ENCODE measurements around the gene AP1G1. TPM values are rescaled to one million over a fixed set of nuclear protein-coding genes. Genes with fewer than 3 reads are reported as not detected.
"Not testable (repeated sequence)": the region's sequence is repeated elsewhere in the genome, so short reads cannot be mapped to it uniquely, and the experiment has no call there.

The AP1G1 gene
- total RNA-seq, 1 donor from 2014 or later: 121 TPM

- Mint-ChIP-seq H3K4me1 (ENCODE audit: low read depth, unreplicated experiment) (no peaks in the 10 kb centered on the region), H3K9me3 (ENCODE audit: unreplicated experiment) (peaks cover 6% of the 10 kb centered on the region), H3K27ac (ENCODE audit: unreplicated experiment) (no peak overlapping the region), H3K4me3 (ENCODE audit: unreplicated experiment) (no peak overlapping the region), H3K36me3 (ENCODE audit: low read depth, unreplicated experiment) (peaks cover 12% of the 10 kb centered on the region), H3K27me3 (ENCODE audit: low read depth, unreplicated experiment) (no peaks in the 10 kb centered on the region)
- H3K4me3 ChIP-seq (ENCODE audit: insufficient read depth, low read depth, low read length): no peak overlapping the region
- H3K9ac ChIP-seq (ENCODE audit: low read length): no peak overlapping the region
- no peaks in the 10 kb centered on the region for H3K79me2 ChIP-seq (ENCODE audit: insufficient read depth, low read length)
- H3K36me3 ChIP-seq (ENCODE audit: insufficient read depth, low read length): no peaks in the 10 kb centered on the region
- H3K9me3 ChIP-seq (ENCODE audit: insufficient read depth, low read depth, low read length): no peaks in the 10 kb centered on the region
- no peak overlapping the region for H2AFZ ChIP-seq (ENCODE audit: low read depth, low read length)
- TF ChIP-seq CTCF (IDR thresholded peaks at IDR 0.05; ENCODE audit: insufficient read depth, low read depth, low read length): no peak
- no peak for TF ChIP-seq EZH2 (IDR thresholded peaks at IDR 0.05; ENCODE audit: insufficient read depth, low read length)
- no peak overlapping the region for H3K27ac ChIP-seq (ENCODE audit: low read depth, low read length)
- FAIRE-seq: no peak
- no peak for DNase-seq (ENCODE audit: low read depth)
- H4K20me1 ChIP-seq (ENCODE audit: insufficient read depth, low read length): no peaks in the 10 kb centered on the region
- no peaks in the 10 kb centered on the region for H3K27me3 ChIP-seq (ENCODE audit: insufficient read depth, low read length)
- H3K4me1 ChIP-seq (ENCODE audit: insufficient read depth, low read length): no peaks in the 10 kb centered on the region
- H3K4me2 ChIP-seq (ENCODE audit: low read length): no peak overlapping the region
Observed at GRCh38 chr16:71830359-71830758, 21.7 kb upstream of the AP1G1 start.

- no peak for TF ChIP-seq CTCF (IDR thresholded peaks at IDR 0.05; ENCODE audit: insufficient read depth, low read depth, low read length)
- TF ChIP-seq EZH2 (IDR thresholded peaks at IDR 0.05; ENCODE audit: insufficient read depth, low read length): no peak
- no peaks in the 10 kb centered on the region for H3K27me3 Mint-ChIP-seq (ENCODE audit: low read depth, unreplicated experiment)
- H3K9me3 Mint-ChIP-seq (ENCODE audit: unreplicated experiment): peaks cover 6% of the 10 kb centered on the region
- H3K4me3 Mint-ChIP-seq (ENCODE audit: unreplicated experiment): no peak overlapping the region
- Histone ChIP-seq H3K79me2 (ENCODE audit: insufficient read depth, low read length) (no peaks in the 10 kb centered on the region), H3K4me3 (ENCODE audit: insufficient read depth, low read depth, low read length) (no peak overlapping the region), H3K4me2 (ENCODE audit: low read length) (no peak overlapping the region), H3K9ac (ENCODE audit: low read length) (no peak overlapping the region), H3K9me3 (ENCODE audit: insufficient read depth, low read depth, low read length) (no peaks in the 10 kb centered on the region), H4K20me1 (ENCODE audit: insufficient read depth, low read length) (no peaks in the 10 kb centered on the region), H3K36me3 (ENCODE audit: insufficient read depth, low read length) (no peaks in the 10 kb centered on the region), H3K27ac (ENCODE audit: low read depth, low read length) (no peak overlapping the region), H3K27me3 (ENCODE audit: insufficient read depth, low read length) (no peaks in the 10 kb centered on the region), H3K4me1 (ENCODE audit: insufficient read depth, low read length) (no peaks in the 10 kb centered on the region), H2AFZ (ENCODE audit: low read depth, low read length) (no peak overlapping the region)
- no peaks in the 10 kb centered on the region for H3K4me1 Mint-ChIP-seq (ENCODE audit: low read depth, unreplicated experiment)
- FAIRE-seq: no peak
- H3K27ac Mint-ChIP-seq (ENCODE audit: unreplicated experiment): no peak overlapping the region
- no peak for DNase-seq (ENCODE audit: low read depth)
- H3K36me3 Mint-ChIP-seq (ENCODE audit: low read depth, unreplicated experiment): peaks cover 12% of the 10 kb centered on the region
Observed at GRCh38 chr16:71826533-71827017, 17.9 kb upstream of the AP1G1 start.

- H3K9me3 Mint-ChIP-seq (ENCODE audit: unreplicated experiment); H3K4me1 Mint-ChIP-seq (ENCODE audit: low read depth, unreplicated experiment); H3K79me2 ChIP-seq (ENCODE audit: insufficient read depth, low read length); H3K27me3 ChIP-seq (ENCODE audit: insufficient read depth, low read length); H3K9me3 ChIP-seq (ENCODE audit: insufficient read depth, low read depth, low read length); H3K27me3 Mint-ChIP-seq (ENCODE audit: low read depth, unreplicated experiment); H3K4me3 Mint-ChIP-seq (ENCODE audit: unreplicated experiment); H3K36me3 Mint-ChIP-seq (ENCODE audit: low read depth, unreplicated experiment); H3K4me1 ChIP-seq (ENCODE audit: insufficient read depth, low read length); H3K36me3 ChIP-seq (ENCODE audit: insufficient read depth, low read length); DNase-seq (ENCODE audit: low read depth); H4K20me1 ChIP-seq (ENCODE audit: insufficient read depth, low read length); H3K27ac Mint-ChIP-seq (ENCODE audit: unreplicated experiment); FAIRE-seq: not testable (repeated sequence)
- Histone ChIP-seq H3K27ac (ENCODE audit: low read depth, low read length) (peak overlapping the region; percentile 88), H3K9ac (ENCODE audit: low read length) (peak overlapping the region; percentile 74), H3K4me3 (ENCODE audit: insufficient read depth, low read depth, low read length) (peak overlapping the region; percentile 26), H3K4me2 (ENCODE audit: low read length) (peak overlapping the region; percentile 80), H2AFZ (ENCODE audit: low read depth, low read length) (peak overlapping the region; percentile 43)
Observed at GRCh38 chr16:71817155-71817500, 8.5 kb upstream of the AP1G1 start.
